Skin epidermis (tissue), 12 donors: ENCODE results near the gene USO1.
"Not testable (repeated sequence)": the region's sequence is repeated elsewhere in the genome, so short reads cannot be mapped to it uniquely, and the experiment has no call there.

Experiments
- H3K27ac ChIP-seq, 21 experiments: fragments of 200-600 bp; sonication (generic) in 11 of 21; one replicate each; pipeline ENCODE4 v1.5.0; 2020; ENCODE audit warnings: mild to moderate bottlenecking in 3 of 21, inconsistent platforms in 2 of 21, moderate library complexity in 2 of 21
- H3K4me3 ChIP-seq, 7 experiments: fragments of 200-600 bp; sonication (generic) in 2 of 7; one replicate each; pipeline ENCODE4 v1.5.0; 2020; ENCODE audit warnings: inconsistent platforms in 2 of 7, mild to moderate bottlenecking in 2 of 7, moderate library complexity in 1 of 7

The USO1 gene

DNA sequence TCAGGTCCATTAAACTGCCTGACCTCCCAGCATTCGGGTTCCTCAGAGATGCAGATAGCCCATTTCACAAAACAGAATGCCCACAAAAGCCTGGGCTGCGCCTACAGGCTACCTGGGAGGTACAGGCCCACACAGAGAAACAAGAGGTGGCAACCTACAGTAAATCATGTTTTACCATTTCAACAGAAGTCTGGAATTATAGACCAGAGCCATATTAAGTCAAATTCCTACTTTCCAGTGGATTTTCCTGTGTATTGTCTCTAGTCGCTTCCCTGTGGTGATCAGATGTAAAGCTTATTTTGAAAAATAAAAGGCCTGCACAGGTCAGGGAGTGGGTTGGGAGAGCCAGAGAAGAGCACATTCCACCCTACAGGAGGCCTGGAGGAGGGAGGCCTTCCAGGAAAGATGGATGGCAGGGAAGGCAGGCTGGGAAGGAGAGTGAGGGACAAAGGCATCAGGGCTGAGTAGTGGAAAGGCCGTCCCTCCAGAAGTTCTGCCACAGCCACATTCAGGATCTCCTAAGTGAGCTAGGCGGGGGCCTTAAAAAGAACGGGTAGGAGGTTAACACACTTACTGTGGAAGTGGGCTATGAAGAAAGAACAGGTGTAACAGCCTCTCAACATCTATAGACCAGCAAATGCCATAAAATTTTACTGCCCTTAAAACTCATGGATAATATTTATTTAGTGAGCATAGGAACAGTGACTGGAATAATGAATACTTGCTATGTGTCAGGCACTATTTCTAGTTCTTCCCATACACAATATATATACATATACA, 19.0 kb upstream of the USO1 start:
- H3K4me3 ChIP-seq, result no peak overlapping the region
- H3K27ac ChIP-seq, result no peak overlapping the region

DNA sequence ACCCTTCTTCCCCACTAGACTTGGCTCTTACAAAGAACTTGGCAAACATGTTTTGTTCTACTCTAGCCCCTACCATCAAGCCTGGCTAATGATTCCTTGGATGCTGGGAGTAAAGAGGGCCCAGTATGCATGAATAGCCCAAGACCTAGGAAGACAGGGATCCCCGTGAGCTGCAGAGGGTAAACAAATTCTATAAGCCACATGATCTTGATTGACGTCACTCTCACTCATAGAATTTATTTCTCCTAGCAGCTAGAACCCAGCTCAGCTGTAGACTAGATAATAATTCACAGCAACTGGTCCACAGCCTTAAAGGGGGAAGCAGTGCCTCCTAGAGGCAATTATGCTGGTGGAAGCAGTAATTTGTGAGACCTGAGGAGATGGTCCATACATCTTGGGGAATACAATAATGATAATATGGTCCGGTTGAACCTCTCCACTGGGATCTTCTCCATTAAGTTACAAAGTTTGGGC, 16.1 kb upstream of the USO1 start:
- H3K27ac ChIP-seq, result no peak overlapping the region
- H3K4me3 ChIP-seq, result no peak overlapping the region

GRCh38 chr4:75710246-75710645, 14.1 kb upstream of the USO1 start:
- peak overlapping the region in 1 of 21 experiments; percentile 7 for H3K27ac ChIP-seq
- no peak overlapping the region for H3K4me3 ChIP-seq

DNA sequence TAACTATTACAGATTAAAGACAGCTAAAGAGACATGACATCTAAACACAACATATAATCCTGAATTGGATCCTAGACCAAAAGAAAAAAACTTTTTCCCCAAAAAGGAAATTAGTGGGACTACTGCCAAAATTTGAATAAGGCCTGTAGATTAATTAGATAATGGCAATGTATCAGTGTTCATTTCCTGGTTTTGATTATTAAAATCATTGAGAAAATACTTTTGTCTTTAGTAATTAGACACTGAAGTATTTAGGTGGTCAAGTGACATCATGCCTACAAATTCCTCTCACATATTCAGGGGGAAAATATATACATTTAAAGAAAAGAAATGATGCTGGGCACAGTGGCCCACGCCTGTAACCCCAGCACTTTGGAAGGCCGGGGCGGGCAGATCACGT, 10.4 kb upstream of the USO1 start:
- Histone ChIP-seq H3K27ac (peak overlapping the region in 1 of 21 experiments; percentile 16), H3K4me3 (no peak overlapping the region)

- H3K27ac ChIP-seq, result peak overlapping the region in 1 of 21 experiments; percentile 9
These were observed 9.7 kb upstream of the USO1 start for GRCh38 chr4:75714704-75715103.

GRCh38 chr4:75715105-75715799, 9.1 kb upstream of the USO1 start:
- H3K4me3 ChIP-seq, result no peak overlapping the region
- peak overlapping the region in 5 of 21 experiments; percentile 9 to 28 (median 16) for H3K27ac ChIP-seq

More at GRCh38 chr4:75714704-75715103, 9.7 kb upstream of the USO1 start:
- H3K4me3 ChIP-seq, result no peak overlapping the region

DNA sequence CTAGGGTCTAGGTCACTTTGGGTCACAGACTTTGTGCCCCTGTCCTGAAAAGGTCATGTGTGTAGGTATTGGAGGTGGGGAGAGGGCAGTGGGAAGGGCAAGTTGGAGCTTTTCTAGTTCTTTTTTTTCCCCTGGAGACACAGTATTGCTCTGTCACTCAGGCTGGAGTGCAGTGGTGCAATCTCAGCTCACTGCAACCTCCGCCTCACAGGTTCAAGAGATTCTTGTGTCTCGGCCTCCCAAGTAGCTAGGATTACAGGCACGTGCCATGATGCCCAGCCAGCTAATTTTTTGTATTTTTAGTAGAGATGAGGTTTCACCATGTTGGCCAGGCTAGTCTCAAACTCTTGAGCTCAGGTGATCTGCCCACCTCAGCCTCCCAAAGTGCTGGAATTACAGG, 8.3 kb upstream of the USO1 start:
- peak overlapping the region in 3 of 21 experiments; percentile 10 to 26 (median 16) for H3K27ac ChIP-seq
- H3K4me3 ChIP-seq, result not testable (repeated sequence)

GRCh38 chr4:75717408-75717807, 7.0 kb upstream of the USO1 start:
- no peak overlapping the region for H3K27ac ChIP-seq
- H3K4me3 ChIP-seq, result no peak overlapping the region

DNA sequence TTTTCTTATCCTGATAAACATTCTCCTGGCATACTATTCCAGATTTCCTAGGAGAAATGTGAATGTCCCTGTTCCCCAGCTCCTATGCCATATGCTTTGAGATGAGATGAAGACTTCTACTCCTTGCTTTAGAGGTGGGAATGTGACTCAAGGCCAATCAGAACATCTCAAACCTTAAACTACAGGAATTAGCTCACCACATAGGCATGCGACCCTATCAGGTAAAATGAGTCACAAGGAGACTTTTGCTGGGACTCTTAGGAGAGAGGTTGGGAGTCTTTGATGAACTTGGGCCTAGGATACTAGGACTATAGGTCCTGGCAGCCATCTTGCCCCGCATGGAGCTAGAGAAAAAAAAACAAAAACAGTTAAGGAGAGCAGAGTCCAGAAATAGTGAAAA, 5.8 kb upstream of the USO1 start:
- Histone ChIP-seq H3K4me3 (no peak overlapping the region), H3K27ac (no peak overlapping the region)

GRCh38 chr4:75722417-75722816, 2.0 kb upstream of the USO1 start:
- Histone ChIP-seq H3K27ac (peak overlapping the region in 1 of 21 experiments; percentile 99), H3K4me3 (no peak overlapping the region)

DNA sequence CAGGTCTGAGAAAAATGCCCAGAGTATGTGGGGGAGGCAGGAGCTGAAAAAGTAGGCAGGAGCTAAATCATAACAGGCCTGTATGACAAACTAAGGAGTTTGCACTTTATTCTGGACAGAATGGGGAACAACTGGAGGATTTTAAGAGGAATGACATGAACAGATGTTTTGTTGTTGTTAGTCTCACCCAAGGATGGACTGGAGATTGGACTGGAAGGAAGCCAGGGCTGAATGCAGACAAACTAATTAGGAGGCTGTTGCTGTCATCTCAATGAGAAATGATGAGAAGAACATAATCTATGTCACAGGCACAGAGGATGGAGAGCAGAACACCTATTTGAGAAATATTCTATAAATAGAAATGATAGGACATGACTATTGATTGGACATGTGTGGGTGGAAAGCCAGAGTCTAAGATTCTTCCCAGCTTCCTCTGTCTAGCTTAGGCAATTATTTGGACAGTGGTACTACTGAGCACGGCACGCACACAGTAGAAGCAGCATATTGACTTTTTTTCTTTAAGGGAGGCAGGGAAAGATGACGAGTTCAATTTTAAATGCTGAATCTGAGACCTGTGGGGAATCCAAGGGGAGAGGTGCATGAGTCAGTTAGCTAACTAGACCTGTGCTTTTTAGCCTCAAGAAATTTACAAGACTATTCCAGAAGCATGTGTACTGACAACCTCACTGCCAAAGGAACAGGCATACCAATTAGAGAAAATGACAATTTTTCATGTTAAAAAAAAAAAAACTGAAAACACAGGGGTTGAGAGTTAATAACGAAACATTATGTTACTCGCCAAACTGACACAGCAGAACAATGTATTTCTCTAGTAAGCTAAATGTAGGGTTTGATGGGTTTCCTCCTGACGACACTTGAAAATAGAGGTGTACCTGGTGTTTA, 963 bp upstream of the USO1 start:
- H3K4me3 ChIP-seq, result peak overlapping the region; percentile 62 to 98 (median 93)
- peak overlapping the region in 20 of 21 experiments; percentile 57 to 99 (median 94) for H3K27ac ChIP-seq

DNA sequence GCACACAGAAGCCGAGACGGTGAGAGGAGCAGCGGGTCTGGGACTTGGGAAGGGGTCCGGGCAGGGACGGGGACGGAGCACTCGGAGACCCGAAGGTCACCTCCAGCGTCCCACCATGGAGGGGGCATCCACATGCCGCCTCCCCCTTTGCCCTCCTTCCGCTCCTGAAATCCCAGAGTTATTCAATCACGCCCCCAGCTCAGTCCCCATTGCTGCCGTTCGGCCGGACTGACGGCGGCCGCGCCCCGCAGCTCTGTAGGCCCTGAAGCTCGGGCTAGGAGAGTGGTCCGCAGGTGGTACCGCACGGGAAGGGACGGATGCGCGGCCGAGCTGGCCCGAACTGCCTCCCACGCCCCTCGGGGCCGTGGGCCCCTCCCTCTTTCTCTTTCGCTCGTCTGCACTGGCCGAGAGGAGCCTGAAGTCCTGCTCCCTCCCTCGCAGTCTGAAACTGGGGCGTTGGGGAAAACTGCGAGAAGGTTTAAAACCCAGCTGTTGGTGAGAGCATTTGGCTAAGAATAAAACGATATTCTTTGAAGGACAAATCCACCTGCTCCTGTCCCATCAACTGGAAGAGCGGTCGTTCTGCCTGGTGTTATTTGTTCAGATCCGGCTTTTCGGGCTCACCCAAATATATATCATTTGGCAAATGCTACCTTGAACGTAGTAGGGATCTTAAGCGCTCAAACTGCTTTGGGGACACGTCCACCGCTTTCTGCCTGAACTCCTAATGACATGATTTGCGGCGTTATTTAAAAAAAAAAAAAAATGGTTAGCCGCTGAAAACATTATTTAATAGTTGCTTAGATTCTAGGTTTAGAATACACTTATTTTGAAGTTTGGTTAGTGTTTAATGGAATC, 719 bp downstream of the USO1 start:
- Histone ChIP-seq H3K4me3 (peak overlapping the region; percentile 62 to 98 (median 93)), H3K27ac (peak overlapping the region; percentile 57 to 99 (median 96))

DNA sequence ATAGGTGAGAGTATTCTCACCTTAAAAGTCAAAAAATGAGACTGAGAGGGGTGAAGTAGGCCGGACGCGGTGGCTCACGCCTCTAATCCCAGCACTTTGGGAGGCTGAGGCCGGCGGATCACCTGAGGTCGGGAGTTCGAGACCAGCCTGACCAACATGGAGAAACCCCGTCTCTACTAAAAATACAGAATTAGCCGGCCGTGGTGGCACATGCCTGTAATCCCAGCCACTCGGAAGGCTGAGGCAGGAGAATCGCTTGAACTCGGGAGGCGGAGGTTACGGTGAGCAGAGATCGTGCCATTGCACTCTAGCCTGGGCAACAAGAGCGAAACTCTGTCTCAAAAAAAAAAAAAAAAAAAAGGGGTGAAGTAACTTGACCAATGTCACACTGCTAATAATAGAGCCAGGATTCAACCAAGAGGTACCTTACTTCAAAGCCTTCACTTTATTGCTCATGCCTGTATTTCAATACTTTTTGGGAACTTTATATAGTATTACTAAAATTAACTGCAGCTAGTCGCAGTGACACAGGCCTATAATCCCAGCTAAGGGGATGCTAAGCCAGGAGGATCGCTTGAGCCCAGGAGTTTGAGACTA, 1.7 kb downstream of the USO1 start:
- peak overlapping the region in 7 of 21 experiments; percentile 4 to 98 (median 97) for H3K27ac ChIP-seq
- H3K4me3 ChIP-seq, result peak overlapping the region in 6 of 7 experiments; percentile 62 to 98 (median 88)

DNA sequence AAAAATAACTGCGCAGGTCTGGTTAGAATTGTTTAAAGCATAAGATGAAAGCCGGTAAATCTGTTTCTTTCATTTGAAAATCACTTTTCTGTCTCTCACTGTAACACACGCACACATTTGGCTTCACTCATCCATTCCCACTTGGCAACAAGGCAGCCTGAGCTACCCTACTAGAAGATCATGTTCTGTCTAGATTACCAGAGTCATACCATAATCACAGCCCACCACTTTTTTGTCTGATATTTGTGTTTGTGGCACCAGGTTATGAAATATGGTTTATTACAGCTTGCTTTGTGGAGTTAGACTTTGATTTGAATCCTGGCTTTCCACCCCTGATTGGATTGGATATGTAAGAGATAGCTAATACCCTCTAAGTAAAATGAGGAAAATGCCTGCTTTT, 2.2 kb downstream of the USO1 start:
- H3K4me3 ChIP-seq, result no peak overlapping the region
- H3K27ac ChIP-seq, result peak overlapping the region in 4 of 21 experiments; percentile 4 to 98 (median 10)

DNA sequence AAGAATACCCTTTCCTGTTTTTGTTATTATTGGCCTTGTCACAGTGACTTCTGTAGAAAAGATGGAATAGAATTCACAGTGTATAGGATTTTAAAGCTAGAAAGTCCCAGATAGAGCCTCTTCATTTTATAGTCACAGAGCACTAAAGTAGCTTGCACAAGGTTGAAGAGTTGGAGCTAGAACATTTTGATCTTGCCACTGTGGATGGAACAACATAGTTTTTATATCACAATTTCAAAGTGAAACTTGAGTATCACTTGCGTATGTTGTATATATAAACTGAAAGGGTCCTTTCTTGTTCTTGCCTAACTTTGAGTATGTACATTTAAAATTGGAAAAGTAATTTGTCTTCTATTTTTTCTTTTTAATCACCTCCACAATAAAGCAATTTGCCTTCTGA, 2.7 kb downstream of the USO1 start:
- Histone ChIP-seq H3K4me3 (no peak overlapping the region), H3K27ac (peak overlapping the region in 3 of 21 experiments; percentile 5 to 98 (median 15))

- Histone ChIP-seq H3K27ac (no peak overlapping the region), H3K4me3 (no peak overlapping the region)
These were observed 5.5 kb downstream of the USO1 start for GRCh38 chr4:75729836-75730235.

DNA sequence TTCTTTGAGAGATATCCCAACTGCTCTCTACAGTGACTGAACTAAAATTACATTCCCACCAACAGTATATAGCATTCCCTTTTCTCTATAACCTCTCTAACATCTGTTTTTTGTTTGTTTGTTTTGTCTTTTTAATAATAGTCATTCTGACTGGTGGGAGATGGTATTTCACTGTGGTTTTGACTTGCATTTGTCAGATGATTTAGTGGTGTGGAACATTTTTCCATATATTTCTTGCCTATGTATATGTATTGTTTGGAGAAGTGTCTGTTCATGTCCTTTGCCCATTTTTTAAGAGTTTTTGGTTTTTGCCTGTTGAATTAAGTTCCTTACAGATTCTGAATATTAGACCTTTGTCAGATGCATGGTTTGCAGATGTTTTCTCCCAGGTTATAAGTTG, 9.0 kb downstream of the USO1 start:
- Histone ChIP-seq H3K4me3 (no peak overlapping the region), H3K27ac (no peak overlapping the region)

GRCh38 chr4:75735525-75735924, 11.1 kb downstream of the USO1 start:
- Histone ChIP-seq H3K27ac (no peak overlapping the region), H3K4me3 (no peak overlapping the region)

GRCh38 chr4:75736862-75737261, 12.5 kb downstream of the USO1 start:
- Histone ChIP-seq H3K27ac (no peak overlapping the region), H3K4me3 (no peak overlapping the region)
